Measurements from ENCODE around the gene NDFIP1. TPM values are rescaled to one million over a fixed set of nuclear protein-coding genes. Genes with fewer than 3 reads are reported as not detected.

The NDFIP1 gene
- total RNA-seq, 2 experiments from 2014 or later = 18.7 to 33.1 TPM

GRCh38 chr5:142115937-142116614 is 7.5 kb downstream of the NDFIP1 start:
- CTCF ChIA-PET (ENCODE audit: unreplicated experiment) = no interaction called here
- H3K9me3 ChIP-seq (ENCODE audit: low read length) = no peaks in the 10 kb centered on the region
- no peak overlapping the region for H3K27ac ChIP-seq (ENCODE audit: low read depth, low read length, poor library complexity, severe bottlenecking)
- peaks cover 8% of the 10 kb centered on the region for H3K4me1 ChIP-seq (ENCODE audit: insufficient read depth, low read length, poor library complexity, severe bottlenecking)
- DNase-seq (ENCODE audit: low spot score) = no peak
- peaks cover 51% of the 10 kb centered on the region for H3K79me2 ChIP-seq (ENCODE audit: insufficient read depth, low read depth, low read length)
- H3K4me3 ChIP-seq (ENCODE audit: low read depth, low read length, poor library complexity, severe bottlenecking) = no peak overlapping the region
- POLR2A ChIA-PET = interaction anchor here (0.6 kb wide), 1 partner anchor 88 kb away, joined by 8 read pairs; no protein-coding TSS in a partner anchor
- H4K20me1 ChIP-seq (ENCODE audit: insufficient read depth, low read length) = peaks cover 5% of the 10 kb centered on the region; the same call in 1 of the 2 replicates
- intact Hi-C loops (cut with micrococcal nuclease; ENCODE audit: unreplicated experiment) = no loop called here
- TF ChIP-seq, protein P1, sequence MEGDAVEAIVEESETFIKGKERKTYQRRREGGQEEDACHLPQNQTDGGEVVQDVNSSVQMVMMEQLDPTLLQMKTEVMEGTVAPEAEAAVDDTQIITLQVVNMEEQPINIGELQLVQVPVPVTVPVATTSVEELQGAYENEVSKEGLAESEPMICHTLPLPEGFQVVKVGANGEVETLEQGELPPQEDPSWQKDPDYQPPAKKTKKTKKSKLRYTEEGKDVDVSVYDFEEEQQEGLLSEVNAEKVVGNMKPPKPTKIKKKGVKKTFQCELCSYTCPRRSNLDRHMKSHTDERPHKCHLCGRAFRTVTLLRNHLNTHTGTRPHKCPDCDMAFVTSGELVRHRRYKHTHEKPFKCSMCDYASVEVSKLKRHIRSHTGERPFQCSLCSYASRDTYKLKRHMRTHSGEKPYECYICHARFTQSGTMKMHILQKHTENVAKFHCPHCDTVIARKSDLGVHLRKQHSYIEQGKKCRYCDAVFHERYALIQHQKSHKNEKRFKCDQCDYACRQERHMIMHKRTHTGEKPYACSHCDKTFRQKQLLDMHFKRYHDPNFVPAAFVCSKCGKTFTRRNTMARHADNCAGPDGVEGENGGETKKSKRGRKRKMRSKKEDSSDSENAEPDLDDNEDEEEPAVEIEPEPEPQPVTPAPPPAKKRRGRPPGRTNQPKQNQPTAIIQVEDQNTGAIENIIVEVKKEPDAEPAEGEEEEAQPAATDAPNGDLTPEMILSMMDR (conservative IDR thresholded peaks at IDR 0.05; ENCODE audit: low read length) = no peak
- TF ChIP-seq EZH2phosphoT487 (IDR thresholded peaks at IDR 0.05; ENCODE audit: borderline replicate concordance, low read depth, low read length) = no peak
- H3K9me2 ChIP-seq (ENCODE audit: insufficient read depth, low read length) = no peaks in the 10 kb centered on the region
- H3K36me3 ChIP-seq (ENCODE audit: insufficient read depth, low read length) = peaks cover 14% of the 10 kb centered on the region
- no TSS peak for BruUV-seq (replicated peaks)
- no peak overlapping the region for H2AFZ ChIP-seq (ENCODE audit: low read length)
- H3K4me2 ChIP-seq (ENCODE audit: low read length) = no peak overlapping the region

DNA sequence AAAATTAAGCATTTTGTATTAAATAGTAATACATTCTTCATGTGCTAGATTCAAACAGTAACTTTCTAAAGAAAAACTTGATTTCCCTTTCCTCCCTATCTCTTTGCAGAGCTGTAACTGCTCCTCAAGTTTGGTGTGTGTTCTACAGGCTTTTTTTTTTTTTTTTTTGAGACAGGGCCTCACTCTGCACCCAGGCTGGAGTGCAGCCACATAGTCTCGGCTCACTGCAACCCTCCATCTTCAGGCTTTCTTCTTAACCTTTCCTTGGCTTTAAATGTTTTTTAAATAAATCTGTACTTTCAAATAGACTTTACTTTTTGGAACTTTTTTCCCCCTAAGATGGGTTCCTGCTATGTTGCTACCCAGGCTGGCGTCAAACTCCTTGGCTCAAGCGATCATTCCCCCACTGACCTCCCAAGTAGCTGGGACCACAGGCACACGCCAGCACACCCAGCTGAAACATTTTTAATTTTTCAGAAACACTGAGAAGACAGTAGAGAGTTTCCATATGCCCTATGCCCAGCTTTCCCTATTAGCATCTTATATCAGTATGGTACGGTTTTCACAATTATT is 9.1 kb downstream of the NDFIP1 start:
- intact Hi-C loops (cut with micrococcal nuclease; ENCODE audit: unreplicated experiment) = no loop called here
- Histone ChIP-seq H3K36me3 (ENCODE audit: insufficient read depth, low read length) (peaks cover 20% of the 10 kb centered on the region), H2AFZ (ENCODE audit: low read length) (no peak overlapping the region), H3K9me2 (ENCODE audit: insufficient read depth, low read length) (no peaks in the 10 kb centered on the region), H3K4me2 (ENCODE audit: low read length) (no peak overlapping the region), H3K4me3 (ENCODE audit: low read depth, low read length, poor library complexity, severe bottlenecking) (no peak overlapping the region), H3K4me1 (ENCODE audit: insufficient read depth, low read length, poor library complexity, severe bottlenecking) (peaks cover 8% of the 10 kb centered on the region), H4K20me1 (ENCODE audit: insufficient read depth, low read length) (peaks cover 5% of the 10 kb centered on the region; the same call in 1 of the 2 replicates), H3K27ac (ENCODE audit: low read depth, low read length, poor library complexity, severe bottlenecking) (no peak overlapping the region), H3K79me2 (ENCODE audit: insufficient read depth, low read depth, low read length) (peaks cover 41% of the 10 kb centered on the region; the same call in 1 of the 2 replicates), H3K9me3 (ENCODE audit: low read length) (no peaks in the 10 kb centered on the region)
- TF ChIP-seq, protein P1 (conservative IDR thresholded peaks at IDR 0.05; ENCODE audit: low read length) = no peak
- no peak for TF ChIP-seq EZH2phosphoT487 (IDR thresholded peaks at IDR 0.05; ENCODE audit: borderline replicate concordance, low read depth, low read length)
- ChIA-PET POLR2A (no interaction called here), CTCF (ENCODE audit: unreplicated experiment) (no interaction called here)
- BruUV-seq (replicated peaks) = no TSS peak
- no peak for DNase-seq (ENCODE audit: low spot score)

GRCh38 chr5:142118155-142118686 is 9.6 kb downstream of the NDFIP1 start:
- BruUV-seq (replicated peaks) = no TSS peak
- peaks cover 5% of the 10 kb centered on the region; the same call in 1 of the 2 replicates for H4K20me1 ChIP-seq (ENCODE audit: insufficient read depth, low read length)
- H3K27ac ChIP-seq (ENCODE audit: low read depth, low read length, poor library complexity, severe bottlenecking) = no peak overlapping the region
- DNase-seq (ENCODE audit: low spot score) = no peak
- H3K4me3 ChIP-seq (ENCODE audit: low read depth, low read length, poor library complexity, severe bottlenecking) = no peak overlapping the region
- H3K4me1 ChIP-seq (ENCODE audit: insufficient read depth, low read length, poor library complexity, severe bottlenecking) = peaks cover 8% of the 10 kb centered on the region
- no peak overlapping the region for H3K4me2 ChIP-seq (ENCODE audit: low read length)
- intact Hi-C loops (cut with micrococcal nuclease; ENCODE audit: unreplicated experiment) = no loop called here
- ChIA-PET POLR2A (interaction anchor here (1.0 kb wide), 1 partner anchor 8 kb away, joined by 3 read pairs; no protein-coding TSS in a partner anchor), CTCF (ENCODE audit: unreplicated experiment) (no interaction called here)
- TF ChIP-seq, protein P1 (conservative IDR thresholded peaks at IDR 0.05; ENCODE audit: low read length) = no peak
- no peak for TF ChIP-seq EZH2phosphoT487 (IDR thresholded peaks at IDR 0.05; ENCODE audit: borderline replicate concordance, low read depth, low read length)
- peaks cover 41% of the 10 kb centered on the region; the same call in 1 of the 2 replicates for H3K79me2 ChIP-seq (ENCODE audit: insufficient read depth, low read depth, low read length)
- peaks cover 20% of the 10 kb centered on the region for H3K36me3 ChIP-seq (ENCODE audit: insufficient read depth, low read length)
- H3K9me3 ChIP-seq (ENCODE audit: low read length) = no peaks in the 10 kb centered on the region
- H3K9me2 ChIP-seq (ENCODE audit: insufficient read depth, low read length) = no peaks in the 10 kb centered on the region
- no peak overlapping the region for H2AFZ ChIP-seq (ENCODE audit: low read length)
